Brain microvascular endothelial cell (primary cell): Measurements from ENCODE around the gene PRSS22.

Experiments
- DNase-seq: peaks from one replicate; pipeline ENCODE4 v3.0.0-alpha.2; 2020
- H3K27ac ChIP-seq: fragments of 250-450 bp; sonication (Bioruptor Pico); 2 replicates; pipeline ENCODE4 v1.5.1; 2020; ENCODE audit warnings: mild to moderate bottlenecking, moderate library complexity
- H3K27me3 ChIP-seq: fragments of 250-450 bp; sonication (Bioruptor Pico); replicated peaks from 2 replicates; pipeline ENCODE4 v1.5.1; 2020; ENCODE audit warnings: mild to moderate bottlenecking
- H3K36me3 ChIP-seq: fragments of 250-450 bp; sonication (Bioruptor Pico); replicated peaks from 2 replicates; pipeline ENCODE4 v1.5.1; 2020; ENCODE audit warnings: mild to moderate bottlenecking
- H3K4me3 ChIP-seq: 2 replicates; pipeline ENCODE4 v1.5.1; 2011; ENCODE audit warnings: low read depth, mild to moderate bottlenecking, control low read depth, low read length, moderate library complexity
- in situ Hi-C: cut with HindIII; loops from 2 replicates; pipeline ENCODE4 v1.10.0; 2017; ENCODE audit warnings: low sequenced_read_pairs, low pct_ligation_motif_present
- TF ChIP-seq, protein P1 (sequence below): IDR thresholded peaks from 2 replicates; pipeline ENCODE4 v1.5.1; 2011; ENCODE audit warnings: low read depth, mild to moderate bottlenecking, moderate library complexity, low read length, control low read depth, inconsistent platforms; ENCODE audit errors: missing control alignments

Gene PRSS22

DNA sequence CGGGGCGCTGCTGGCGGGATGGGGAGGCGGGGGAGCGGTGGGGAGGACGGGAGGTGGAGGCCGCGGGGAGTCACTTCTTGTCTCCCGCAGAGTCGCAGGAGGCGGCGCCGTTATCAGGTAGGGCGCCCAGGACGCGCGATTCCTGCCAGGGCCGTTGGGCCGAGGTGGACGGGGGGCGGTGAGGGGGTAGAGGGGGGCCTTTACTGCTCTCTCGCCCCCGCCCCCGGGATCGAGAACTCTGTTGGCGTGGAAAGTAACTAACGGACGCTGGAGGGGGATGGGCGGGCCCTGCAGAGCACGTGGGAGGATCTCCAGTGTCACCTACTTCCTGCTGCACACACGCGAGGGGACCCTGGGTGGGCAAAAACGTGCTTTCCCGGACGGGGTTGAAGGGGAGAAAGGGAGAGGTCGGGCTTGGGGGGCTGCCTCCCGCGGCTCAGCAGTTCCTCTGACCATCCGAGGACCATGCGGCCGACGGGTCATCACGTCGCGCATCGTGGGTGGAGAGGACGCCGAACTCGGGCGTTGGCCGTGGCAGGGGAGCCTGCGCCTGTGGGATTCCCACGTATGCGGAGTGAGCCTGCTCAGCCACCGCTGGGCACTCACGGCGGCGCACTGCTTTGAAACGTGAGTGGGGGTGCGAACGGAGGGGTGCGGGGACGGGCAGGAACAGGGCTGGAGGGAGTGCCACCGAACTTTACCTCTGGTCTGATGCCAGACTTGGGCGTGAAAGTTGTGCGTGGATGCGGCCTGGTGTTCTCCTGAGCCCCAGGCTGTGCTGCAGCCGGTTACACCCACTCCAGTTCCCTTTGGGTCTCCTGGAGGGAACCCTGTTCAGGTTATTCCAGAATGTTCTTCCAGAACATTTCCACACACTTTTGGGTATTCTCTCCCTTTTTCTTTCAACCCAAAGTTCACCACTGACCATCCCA lies 40.4 kb downstream of the PRSS22 start:
- Histone ChIP-seq H3K27ac (no peak overlapping the region), H3K4me3 (no peak overlapping the region), H3K27me3 (peaks cover 2% of the 10 kb centered on the region), H3K36me3 (no peaks in the 10 kb centered on the region)
- DNase-seq, result no peak
- TF ChIP-seq, protein P1, sequence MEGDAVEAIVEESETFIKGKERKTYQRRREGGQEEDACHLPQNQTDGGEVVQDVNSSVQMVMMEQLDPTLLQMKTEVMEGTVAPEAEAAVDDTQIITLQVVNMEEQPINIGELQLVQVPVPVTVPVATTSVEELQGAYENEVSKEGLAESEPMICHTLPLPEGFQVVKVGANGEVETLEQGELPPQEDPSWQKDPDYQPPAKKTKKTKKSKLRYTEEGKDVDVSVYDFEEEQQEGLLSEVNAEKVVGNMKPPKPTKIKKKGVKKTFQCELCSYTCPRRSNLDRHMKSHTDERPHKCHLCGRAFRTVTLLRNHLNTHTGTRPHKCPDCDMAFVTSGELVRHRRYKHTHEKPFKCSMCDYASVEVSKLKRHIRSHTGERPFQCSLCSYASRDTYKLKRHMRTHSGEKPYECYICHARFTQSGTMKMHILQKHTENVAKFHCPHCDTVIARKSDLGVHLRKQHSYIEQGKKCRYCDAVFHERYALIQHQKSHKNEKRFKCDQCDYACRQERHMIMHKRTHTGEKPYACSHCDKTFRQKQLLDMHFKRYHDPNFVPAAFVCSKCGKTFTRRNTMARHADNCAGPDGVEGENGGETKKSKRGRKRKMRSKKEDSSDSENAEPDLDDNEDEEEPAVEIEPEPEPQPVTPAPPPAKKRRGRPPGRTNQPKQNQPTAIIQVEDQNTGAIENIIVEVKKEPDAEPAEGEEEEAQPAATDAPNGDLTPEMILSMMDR, result no peak
- in situ Hi-C loops, result no loop called here

DNA sequence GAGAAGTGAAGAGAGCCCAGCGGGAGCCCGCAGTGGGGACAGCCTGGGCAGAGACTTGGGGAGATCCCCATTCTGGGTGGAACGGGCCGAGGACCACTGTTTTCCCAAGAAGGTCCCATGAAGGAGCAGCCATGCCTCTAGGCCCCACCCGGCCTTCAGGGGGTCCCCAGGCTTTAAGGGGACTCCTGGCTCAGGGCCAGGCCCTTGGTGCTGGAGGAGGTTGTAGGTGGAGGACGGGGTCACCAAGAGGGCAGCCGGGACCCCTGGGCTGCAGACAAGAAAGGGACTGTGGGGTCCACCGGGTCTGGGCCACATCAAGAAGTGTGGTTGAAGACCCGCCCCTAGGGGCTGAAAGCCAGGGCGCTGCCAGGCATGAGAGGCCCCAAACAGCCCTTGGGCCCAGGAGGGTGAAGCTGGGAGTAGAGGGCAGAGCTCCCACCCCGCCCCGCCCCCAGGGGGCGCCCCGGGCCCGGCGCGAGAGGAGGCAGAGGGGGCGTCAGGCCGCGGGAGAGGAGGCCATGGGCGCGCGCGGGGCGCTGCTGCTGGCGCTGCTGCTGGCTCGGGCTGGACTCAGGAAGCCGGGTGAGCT lies 41.1 kb downstream of the PRSS22 start, which contains the start of gene PRSS21:
Gene PRSS21, plus strand, starts transcription at position 487 of the 589 bp plus-strand sequence. Its CDS starts 32 bp downstream, at position 519.
- H3K27me3 ChIP-seq, result peaks cover 4% of the 10 kb centered on the region
- in situ Hi-C loops, result no loop called here
- H3K36me3 ChIP-seq, result no peaks in the 10 kb centered on the region
- TF ChIP-seq, protein P1, result no peak
- DNase-seq, result no peak
- H3K27ac ChIP-seq, result no peak within 1 kb of the TSS
- no peak within 1 kb of the TSS for H3K4me3 ChIP-seq

DNA sequence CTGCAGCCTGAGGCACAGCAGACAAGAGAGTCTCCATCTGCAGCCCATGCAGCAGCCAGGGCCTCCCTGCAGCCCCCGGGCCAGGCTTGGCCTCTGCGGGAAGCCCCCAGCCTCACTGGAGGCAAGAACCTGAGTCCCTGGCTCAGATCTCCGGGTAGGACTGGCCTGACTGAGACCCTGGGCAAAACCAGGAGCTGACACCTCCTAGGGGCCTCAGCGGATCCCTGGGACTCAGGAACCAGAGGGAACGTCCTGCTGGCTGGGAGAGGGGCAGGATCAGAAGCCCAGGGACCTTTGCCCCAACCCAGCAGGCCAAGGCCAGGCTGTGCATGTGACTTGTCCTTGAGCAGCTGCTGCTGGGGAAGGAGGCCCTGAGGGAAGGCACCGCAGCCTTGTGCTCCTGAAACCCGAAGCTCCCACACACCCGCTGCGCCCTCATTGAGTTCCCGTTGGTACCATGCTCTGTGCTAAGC lies 42.6 kb downstream of the PRSS22 start:
- no peak overlapping the region for H3K27ac ChIP-seq
- no peak overlapping the region for H3K4me3 ChIP-seq
- in situ Hi-C loops, result no loop called here
- H3K36me3 ChIP-seq, result no peaks in the 10 kb centered on the region
- TF ChIP-seq, protein P1, result no peak
- peaks cover 9% of the 10 kb centered on the region for H3K27me3 ChIP-seq
- no peak for DNase-seq

DNA sequence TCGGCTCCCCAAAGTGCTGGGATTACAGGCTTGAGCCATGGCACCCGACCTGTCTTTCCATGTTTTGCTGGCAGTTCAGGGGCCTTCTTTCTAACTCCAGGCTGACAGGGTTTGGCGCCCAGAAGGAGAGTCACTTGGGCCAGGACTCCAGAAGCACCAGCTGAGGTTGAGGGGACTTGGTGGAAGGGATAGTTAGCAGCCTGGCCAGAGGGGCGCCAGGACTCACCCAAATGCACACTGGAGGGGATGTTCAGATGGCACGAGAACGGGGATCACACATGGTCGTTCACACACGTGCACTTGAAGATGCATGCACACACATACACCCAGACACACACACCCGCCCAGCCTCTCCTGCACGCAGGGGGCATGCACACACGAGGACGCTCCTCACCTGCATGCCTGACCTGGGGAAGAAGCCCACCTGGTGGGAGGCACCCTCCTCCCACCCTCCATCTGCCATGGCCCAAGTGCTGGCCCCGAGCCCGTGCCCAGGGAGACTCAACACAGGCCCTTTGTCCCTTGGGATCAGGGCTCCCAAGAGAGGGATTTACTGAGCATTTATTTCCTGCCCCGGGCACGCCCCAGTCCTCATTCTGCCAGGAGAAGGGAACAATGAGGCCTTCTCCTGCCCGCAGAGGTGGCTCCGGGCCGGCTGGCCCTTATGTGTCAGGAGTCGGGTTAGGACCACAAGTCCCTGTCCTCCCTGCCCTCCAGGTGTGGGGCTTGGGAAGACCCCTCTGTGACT lies 43.2 kb downstream of the PRSS22 start:
- Histone ChIP-seq H3K27ac (no peak overlapping the region), H3K36me3 (no peaks in the 10 kb centered on the region), H3K27me3 (peaks cover 9% of the 10 kb centered on the region), H3K4me3 (no peak overlapping the region)
- DNase-seq, result no peak
- TF ChIP-seq, protein P1, result no peak
- in situ Hi-C loops, result no loop called here

DNA sequence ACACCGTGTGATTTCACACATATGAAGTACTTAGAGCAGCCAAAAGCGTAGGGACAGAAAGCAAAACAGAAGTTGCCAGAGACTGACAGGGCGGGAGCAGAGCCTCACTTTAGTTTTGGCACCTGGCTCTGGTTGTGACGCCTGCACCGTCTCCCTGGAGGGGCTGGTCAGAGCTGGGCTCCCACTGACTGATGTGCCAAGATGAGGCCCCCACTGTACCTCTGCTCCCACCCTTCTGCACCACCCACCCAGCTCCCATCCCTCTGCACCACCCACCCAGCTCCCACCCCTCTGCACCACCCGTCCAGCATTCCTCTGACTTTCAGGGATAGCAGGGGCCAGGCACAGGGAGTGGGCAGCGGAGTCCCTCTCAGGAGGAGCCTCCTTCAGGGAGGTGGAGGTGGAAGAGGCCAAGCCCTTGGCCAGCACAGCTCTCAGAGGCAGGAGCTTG lies 44.2 kb downstream of the PRSS22 start:
- Histone ChIP-seq H3K4me3 (no peak overlapping the region), H3K27me3 (peaks cover 9% of the 10 kb centered on the region), H3K27ac (no peak overlapping the region), H3K36me3 (no peaks in the 10 kb centered on the region)
- no peak for DNase-seq
- TF ChIP-seq, protein P1, result no peak
- in situ Hi-C loops, result no loop called here
